Measurements from ENCODE around the gene ZNF581.

DNA sequence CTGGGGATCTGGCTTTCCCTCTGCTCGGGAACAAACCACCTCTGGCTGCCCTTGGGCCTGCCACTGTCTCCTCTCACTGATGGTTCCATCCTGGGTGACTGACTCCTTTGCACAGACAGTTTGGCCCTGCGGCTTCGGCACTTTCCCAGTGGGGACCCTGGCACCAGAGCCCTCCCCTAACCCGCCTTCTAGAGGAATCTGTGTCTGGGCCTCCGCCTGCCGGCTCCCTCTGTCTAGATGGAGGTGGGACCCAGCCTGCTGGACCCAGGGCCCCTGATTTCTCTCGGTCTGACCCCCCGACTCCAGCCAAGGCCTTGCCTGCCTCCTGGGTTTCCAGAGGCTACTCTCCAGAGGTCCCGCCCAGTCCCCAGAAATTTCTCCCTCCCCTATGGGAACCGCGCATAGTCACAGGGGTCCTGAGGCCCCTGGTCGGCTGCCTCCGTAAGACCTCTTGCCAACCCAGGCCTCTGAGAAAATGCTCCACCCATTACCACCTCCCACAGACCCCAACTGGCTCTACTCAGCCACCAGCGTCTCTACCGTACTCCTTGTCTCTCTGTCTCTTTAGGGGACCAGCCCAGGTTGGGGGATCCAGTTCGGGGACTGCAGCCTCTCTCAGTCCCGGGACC lies 7.3 kb downstream of the ZNF581 start:
- TF ChIP-seq REST (IDR thresholded peaks at IDR 0.05; ENCODE audit: low read depth) (no peak), TAF1 (IDR thresholded peaks at IDR 0.05; ENCODE audit: low read depth) (no peak), YY1 (IDR thresholded peaks at IDR 0.05; ENCODE audit: low read depth) (no peak)
- TF ChIP-seq, protein P1, sequence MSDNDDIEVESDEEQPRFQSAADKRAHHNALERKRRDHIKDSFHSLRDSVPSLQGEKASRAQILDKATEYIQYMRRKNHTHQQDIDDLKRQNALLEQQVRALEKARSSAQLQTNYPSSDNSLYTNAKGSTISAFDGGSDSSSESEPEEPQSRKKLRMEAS (IDR thresholded peaks at IDR 0.05): no peak

Data from Ishikawa (cell line).